H9 (cell line): ENCODE measurements around the gene PROC. TPM values are rescaled to one million over a fixed set of nuclear protein-coding genes. Genes with fewer than 3 reads are reported as not detected.

ENCODE experiments used
- DNase-seq: peaks from one replicate; pipeline ENCODE4 v3.0.0-alpha.2; 2017
- H2AFZ ChIP-seq: one replicate; pipeline ENCODE4 v1.6.1; 2013; ENCODE audit warnings: mild to moderate bottlenecking, low read length, control low read depth, moderate library complexity
- H2AK5ac ChIP-seq: 2 replicates; pipeline ENCODE4 v1.6.1; 2013; ENCODE audit warnings: low read length, control low read depth, mixed read lengths; ENCODE audit not compliant: insufficient read length
- H2BK120ac ChIP-seq: one replicate; pipeline ENCODE4 v1.6.1; 2013; ENCODE audit warnings: low read depth, mild to moderate bottlenecking, low read length, control low read depth, inconsistent platforms; ENCODE audit not compliant: poor library complexity, severe bottlenecking
- H2BK12ac ChIP-seq: 2 replicates; pipeline ENCODE4 v1.6.1; 2013; ENCODE audit warnings: low read length, control low read depth, mixed read lengths, low read depth; ENCODE audit not compliant: insufficient read length
- H2BK15ac ChIP-seq: 2 replicates; pipeline ENCODE4 v1.6.1; 2013; ENCODE audit warnings: low read depth, low read length, control low read depth
- H2BK20ac ChIP-seq: one replicate; pipeline ENCODE4 v1.6.1; 2013; ENCODE audit warnings: low read depth, mild to moderate bottlenecking, low read length, control low read depth, inconsistent platforms; ENCODE audit not compliant: poor library complexity, severe bottlenecking
- H2BK5ac ChIP-seq: 2 replicates; pipeline ENCODE4 v1.6.1; 2013; ENCODE audit warnings: low read length, control low read depth, mixed read lengths; ENCODE audit not compliant: insufficient read length
- H3K14ac ChIP-seq: 2 replicates; pipeline ENCODE4 v1.6.1; 2013; ENCODE audit warnings: low read length, control low read depth; ENCODE audit not compliant: insufficient read depth
- H3K18ac ChIP-seq: 2 replicates; pipeline ENCODE4 v1.6.1; 2013; ENCODE audit warnings: low read depth, mild to moderate bottlenecking, mixed read lengths, low read length, control low read depth; ENCODE audit not compliant: insufficient read length
- H3K23ac ChIP-seq: 2 replicates; pipeline ENCODE4 v1.6.1; 2013; ENCODE audit warnings: low read length, control low read depth, mixed read lengths, low read depth; ENCODE audit not compliant: insufficient read length
- H3K23me2 ChIP-seq: 2 replicates; pipeline ENCODE4 v1.6.1; 2013; ENCODE audit warnings: low read depth, mild to moderate bottlenecking, mixed read lengths, low read length, control low read depth; ENCODE audit not compliant: insufficient read length, poor library complexity, severe bottlenecking
- H3K27ac ChIP-seq: 2 replicates; pipeline ENCODE4 v1.5.1; 2013; ENCODE audit warnings: low read length, control low read depth, mixed read lengths, low read depth; ENCODE audit not compliant: insufficient read length
- H3K27me3 ChIP-seq: 2 replicates; pipeline ENCODE4 v1.6.1; 2013; ENCODE audit warnings: low read length, control low read depth, inconsistent platforms; ENCODE audit not compliant: insufficient read depth
- H3K4ac ChIP-seq: 2 replicates; pipeline ENCODE4 v1.6.1; 2013; ENCODE audit warnings: low read depth, mild to moderate bottlenecking, control low read depth, inconsistent platforms, low read length, moderate library complexity
- H3K4me1 ChIP-seq: 2 replicates; pipeline ENCODE4 v1.6.1; 2013; ENCODE audit warnings: low read length, control low read depth, inconsistent platforms; ENCODE audit not compliant: insufficient read depth
- H3K4me2 ChIP-seq: 2 replicates; pipeline ENCODE4 v1.6.1; 2013; ENCODE audit warnings: low read length, control low read depth, mixed read lengths; ENCODE audit not compliant: insufficient read length, insufficient read depth
- H3K56ac ChIP-seq: 2 replicates; pipeline ENCODE4 v1.6.1; 2013; ENCODE audit warnings: low read depth, mild to moderate bottlenecking, mixed read lengths, low read length, control low read depth; ENCODE audit not compliant: insufficient read length
- H3K79me1 ChIP-seq: 2 replicates; pipeline ENCODE4 v1.6.1; 2013; ENCODE audit warnings: low read depth, mild to moderate bottlenecking, moderate library complexity, low read length, control low read depth, inconsistent platforms; ENCODE audit not compliant: insufficient read depth, poor library complexity, severe bottlenecking
- H3K79me2 ChIP-seq: 2 replicates; pipeline ENCODE4 v1.6.1; 2013; ENCODE audit warnings: low read length, control low read depth, inconsistent platforms; ENCODE audit not compliant: insufficient read depth
- H3K9ac ChIP-seq: 2 replicates; pipeline ENCODE4 v1.6.1; 2013; ENCODE audit warnings: low read length, control low read depth, mixed read lengths; ENCODE audit not compliant: insufficient read length; ENCODE audit errors: extremely low read depth
- H3K9me3 ChIP-seq: one replicate; pipeline ENCODE4 v1.6.1; 2013; ENCODE audit warnings: low read depth, low read length, inconsistent platforms; ENCODE audit not compliant: control insufficient read depth
- H3T11ph ChIP-seq: one replicate; pipeline ENCODE4 v1.6.1; 2013; ENCODE audit warnings: mild to moderate bottlenecking, low read length, control low read depth, inconsistent platforms
- H4K20me1 ChIP-seq: one replicate; pipeline ENCODE4 v1.6.1; 2013; ENCODE audit not compliant: control insufficient read depth, insufficient read length, insufficient read depth
- H4K5ac ChIP-seq: 2 replicates; pipeline ENCODE4 v1.6.1; 2013; ENCODE audit warnings: low read depth, mild to moderate bottlenecking, mixed read lengths, low read length, control low read depth; ENCODE audit not compliant: insufficient read length
- H4K8ac ChIP-seq: replicated peaks from 2 replicates; pipeline ENCODE4 v1.6.1; 2013; ENCODE audit warnings: low read length, control low read depth, mixed read lengths, low read depth; ENCODE audit not compliant: insufficient read length
- H4K91ac ChIP-seq: 2 replicates; pipeline ENCODE4 v1.6.1; 2013; ENCODE audit warnings: low read depth, mild to moderate bottlenecking, moderate library complexity, mixed read lengths, low read length, control low read depth; ENCODE audit not compliant: insufficient read length
- H3K27ac Mint-ChIP-seq, 3 experiments: 2 replicates in 2 of 3; 3 replicates in 1 of 3; pipeline ENCODE4 v1.8.0; 2020 to 2021; ENCODE audit warnings: mixed read lengths in 3 of 3, mild to moderate bottlenecking in 1 of 3, moderate library complexity in 1 of 3
- H3K27me3 Mint-ChIP-seq: 2 replicates; pipeline ENCODE4 v1.8.0; 2021; ENCODE audit warnings: low read depth, mild to moderate bottlenecking, moderate library complexity, mixed read lengths
- H3K36me3 Mint-ChIP-seq, 3 experiments: 2 replicates in 2 of 3; 3 replicates in 1 of 3; pipeline ENCODE4 v1.8.0; 2020 to 2021; ENCODE audit warnings: low read depth in 3 of 3, mixed read lengths in 3 of 3; ENCODE audit not compliant: insufficient read depth in 1 of 3
- H3K4me1 Mint-ChIP-seq, 2 experiments: 2 replicates each; pipeline ENCODE4 v1.8.0; 2020; ENCODE audit warnings: mixed read lengths in 2 of 2
- H3K4me3 Mint-ChIP-seq, 2 experiments: 2 replicates in 1 of 2; 3 replicates in 1 of 2; pipeline ENCODE4 v1.8.0; 2020 to 2021; ENCODE audit warnings: mild to moderate bottlenecking in 2 of 2, mixed read lengths in 2 of 2, moderate library complexity in 1 of 2
- H3K9me3 Mint-ChIP-seq, 2 experiments: 2 replicates in 1 of 2; 3 replicates in 1 of 2; pipeline ENCODE4 v1.8.0; 2020; ENCODE audit warnings: mild to moderate bottlenecking in 2 of 2, mixed read lengths in 2 of 2, moderate library complexity in 1 of 2
- WGBS: extraction: QIAGEN DNeasy Blood & Tissue Kit; methylation state at CpG from one replicate; pipeline ENCODE4 v1.1.7; 2013; ENCODE audit warnings: missing lambda C conversion rate, low lambda C conversion rate, mixed read lengths; ENCODE audit not compliant: insufficient read length; ENCODE audit errors: extremely low coverage; 5-methylcytosine and 5-hydroxymethylcytosine counted together
- total RNA-seq: library from RNA; stranded (reverse); gene quantifications from 2 replicates; pipeline ENCODE4 v1.2.1, GENCODE V29; 2021
- TF ChIP-seq, protein P1 (sequence below): fragments of 200-600 bp; sonication (generic); conservative IDR thresholded peaks from 3 replicates; pipeline ENCODE4 v1.8.0; 2021; ENCODE audit warnings: antibody characterized with exemption, mild to moderate bottlenecking

Gene PROC
- total RNA-seq, 1 experiment from 2014 or later: 0.61 TPM

DNA sequence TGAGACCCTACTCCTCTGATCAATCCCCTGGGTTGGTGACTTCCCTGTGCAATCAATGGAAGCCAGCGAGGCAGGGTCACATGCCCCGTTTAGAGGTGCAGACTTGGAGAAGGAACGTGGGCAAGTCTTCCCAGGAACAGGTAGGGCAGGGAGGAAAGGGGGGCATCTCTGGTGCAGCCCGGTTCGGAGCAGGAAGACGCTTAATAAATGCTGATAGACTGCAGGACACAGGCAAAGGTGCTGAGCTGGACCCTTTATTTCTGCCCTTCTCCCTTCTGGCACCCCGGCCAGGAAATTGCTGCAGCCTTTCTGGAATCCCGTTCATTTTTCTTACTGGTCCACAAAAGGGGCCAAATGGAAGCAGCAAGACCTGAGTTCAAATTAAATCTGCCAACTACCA is 821 bp upstream of the PROC start:
- H3K18ac ChIP-seq: no peak overlapping the region
- Mint-ChIP-seq H3K27me3 (peaks cover 82% of the 10 kb centered on the region), H3K4me3 (peak overlapping the region in 1 of 2 experiments; percentile 17; a peak in 2 of 5 replicates), H3K4me1 (peaks cover 10% of the 10 kb centered on the region in 2 experiments), H3K36me3 (peaks cover 0 to 16% (median 4%) of the 10 kb centered on the region in 3 experiments; a peak in 3 of 7 replicates), H3K27ac (no peak overlapping the region; a peak in 1 of 7 replicates), H3K9me3 (peaks cover 4% of the 10 kb centered on the region in 2 experiments; a peak in 3 of 5 replicates)
- no peaks in the 10 kb centered on the region for H3K79me1 ChIP-seq
- peaks cover 6% of the 10 kb centered on the region for H3K23me2 ChIP-seq
- H3K14ac ChIP-seq: no peak overlapping the region
- H3K27ac ChIP-seq: no peak overlapping the region
- H3K4me1 ChIP-seq: no peaks in the 10 kb centered on the region
- H4K20me1 ChIP-seq: no peaks in the 10 kb centered on the region
- TF ChIP-seq, protein P1, sequence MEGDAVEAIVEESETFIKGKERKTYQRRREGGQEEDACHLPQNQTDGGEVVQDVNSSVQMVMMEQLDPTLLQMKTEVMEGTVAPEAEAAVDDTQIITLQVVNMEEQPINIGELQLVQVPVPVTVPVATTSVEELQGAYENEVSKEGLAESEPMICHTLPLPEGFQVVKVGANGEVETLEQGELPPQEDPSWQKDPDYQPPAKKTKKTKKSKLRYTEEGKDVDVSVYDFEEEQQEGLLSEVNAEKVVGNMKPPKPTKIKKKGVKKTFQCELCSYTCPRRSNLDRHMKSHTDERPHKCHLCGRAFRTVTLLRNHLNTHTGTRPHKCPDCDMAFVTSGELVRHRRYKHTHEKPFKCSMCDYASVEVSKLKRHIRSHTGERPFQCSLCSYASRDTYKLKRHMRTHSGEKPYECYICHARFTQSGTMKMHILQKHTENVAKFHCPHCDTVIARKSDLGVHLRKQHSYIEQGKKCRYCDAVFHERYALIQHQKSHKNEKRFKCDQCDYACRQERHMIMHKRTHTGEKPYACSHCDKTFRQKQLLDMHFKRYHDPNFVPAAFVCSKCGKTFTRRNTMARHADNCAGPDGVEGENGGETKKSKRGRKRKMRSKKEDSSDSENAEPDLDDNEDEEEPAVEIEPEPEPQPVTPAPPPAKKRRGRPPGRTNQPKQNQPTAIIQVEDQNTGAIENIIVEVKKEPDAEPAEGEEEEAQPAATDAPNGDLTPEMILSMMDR: no peak
- no peak overlapping the region for H3K23ac ChIP-seq
- H3K27me3 ChIP-seq: peaks cover 6% of the 10 kb centered on the region; the same call in 1 of the 2 replicates
- no peak overlapping the region for H4K91ac ChIP-seq
- WGBS: no CpG with 5 or more reads among the region's 8 CpGs
- DNase-seq: no peak
- H2BK15ac ChIP-seq: no peak overlapping the region
- H3K9me3 ChIP-seq: no peaks in the 10 kb centered on the region
- no peak overlapping the region for H2BK5ac ChIP-seq
- H2BK20ac ChIP-seq: no peak overlapping the region
- H3K56ac ChIP-seq: no peak overlapping the region
- no peak overlapping the region for H4K5ac ChIP-seq
- no peak overlapping the region for H4K8ac ChIP-seq
- no peak overlapping the region for H2BK120ac ChIP-seq
- no peak overlapping the region for H2AK5ac ChIP-seq
- H2BK12ac ChIP-seq: no peak overlapping the region
- H3K9ac ChIP-seq: no peak overlapping the region
- H3T11ph ChIP-seq: no peak overlapping the region
- no peak overlapping the region for H3K4ac ChIP-seq
- no peaks in the 10 kb centered on the region for H3K79me2 ChIP-seq
- H3K4me2 ChIP-seq: no peak overlapping the region
- no peak overlapping the region for H2AFZ ChIP-seq
